Dermis blood vessel endothelial cell (primary cell): ENCODE results near the gene FOXP2. TPM values are rescaled to one million over a fixed set of nuclear protein-coding genes. Genes with fewer than 3 reads are reported as not detected.

Source experiments
- DNase-seq: peaks from one replicate; pipeline ENCODE4 v3.0.0; 2010
- total RNA-seq: library from RNA; depleted of rRNA; stranded (reverse); fragments of >200 nt; gene quantifications from 2 replicates; pipeline ENCODE4 v1.2.3, GENCODE V29; 2014

Gene FOXP2
- total RNA-seq, 1 donor from 2014 or later, result 3.7 TPM

DNA sequence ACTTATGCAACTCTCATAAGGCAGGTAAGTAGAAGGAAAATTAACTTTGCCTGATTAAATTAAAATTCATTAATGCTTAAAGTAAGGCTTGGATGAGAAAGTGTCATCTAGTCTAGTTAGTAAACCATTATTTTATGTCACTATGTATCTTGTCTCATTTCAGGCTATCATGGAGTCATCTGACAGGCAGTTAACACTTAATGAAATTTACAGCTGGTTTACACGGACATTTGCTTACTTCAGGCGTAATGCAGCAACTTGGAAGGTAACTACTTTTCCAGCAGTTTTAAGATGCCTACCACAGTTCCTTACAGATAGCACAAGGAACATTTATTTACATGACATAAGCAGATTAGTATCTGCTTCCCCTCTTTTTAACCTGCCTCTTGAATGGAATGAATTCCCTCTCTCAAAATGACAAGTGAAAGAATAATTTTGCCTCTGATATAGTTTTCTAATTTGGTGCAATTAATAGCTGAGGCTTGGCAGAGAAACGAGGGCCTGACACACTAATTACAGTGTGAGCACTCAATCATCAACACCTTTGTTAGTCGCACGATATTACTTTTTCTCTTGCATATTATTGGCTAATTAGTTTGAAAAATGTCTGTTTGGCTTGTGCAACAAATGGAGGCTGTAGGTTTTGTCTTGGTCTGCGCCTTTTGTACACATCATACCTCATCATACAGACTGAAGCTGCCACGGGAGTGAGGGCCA lies 245.0 kb downstream of the FOXP2 start:
- no peak for DNase-seq

- DNase-seq, result no peak
Measured at GRCh38 chr7:114660126-114660486, 245.5 kb downstream of the FOXP2 start.

- no peak for DNase-seq
Measured at GRCh38 chr7:114660753-114661152, 246.1 kb downstream of the FOXP2 start.

- DNase-seq, result no peak
Measured at GRCh38 chr7:114662002-114662677, 247.5 kb downstream of the FOXP2 start.

- DNase-seq, result peak; percentile 55
Measured at GRCh38 chr7:114663502-114663901, 248.9 kb downstream of the FOXP2 start.

- no peak for DNase-seq
Measured at GRCh38 chr7:114670676-114671075, 256.1 kb downstream of the FOXP2 start.

DNA sequence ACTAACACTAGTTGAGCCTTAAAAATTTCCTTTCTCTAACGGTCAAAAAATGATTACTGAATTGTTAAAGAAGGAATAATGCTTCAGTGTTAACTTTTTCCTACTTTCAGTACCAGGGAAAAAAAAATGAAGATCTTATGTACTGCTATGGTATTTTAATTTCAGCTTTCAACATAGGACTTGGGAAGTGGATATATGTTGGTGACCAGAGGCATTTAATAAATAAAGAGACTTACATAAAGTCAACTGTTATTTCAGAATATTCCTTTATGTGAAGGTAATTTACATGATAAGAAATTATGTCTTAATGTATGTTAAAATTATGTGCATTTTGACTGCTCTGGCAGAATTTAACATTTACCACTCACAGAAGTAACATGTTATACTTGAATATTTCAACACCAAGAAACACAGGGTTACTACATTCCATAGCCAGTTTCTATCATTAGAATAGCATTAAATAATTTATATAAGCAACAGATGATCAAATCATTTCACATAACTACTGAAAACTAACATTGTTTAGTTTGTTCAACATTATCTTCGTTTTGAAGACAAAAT lies 257.0 kb downstream of the FOXP2 start:
- no peak for DNase-seq

DNA sequence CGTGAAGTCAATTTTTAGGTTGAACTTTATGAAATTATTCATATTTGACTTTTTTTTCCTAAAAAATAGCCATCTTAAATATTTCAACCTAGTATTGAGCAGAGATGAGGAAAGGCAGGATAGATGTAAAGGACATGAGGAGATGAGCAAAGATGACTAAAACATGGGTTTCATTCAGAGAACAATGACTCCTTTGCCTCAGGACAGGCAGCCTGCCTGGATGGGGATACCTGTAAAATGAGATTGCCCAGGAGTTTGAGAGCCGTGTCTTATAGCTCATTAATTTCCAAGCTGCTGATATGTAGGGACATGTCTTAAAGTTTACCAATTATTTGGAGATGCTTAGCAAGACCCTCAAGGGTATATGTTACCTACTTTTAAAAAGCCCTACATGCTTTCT lies 263.5 kb downstream of the FOXP2 start:
- DNase-seq, result no peak

- no peak for DNase-seq
Measured at GRCh38 chr7:114687238-114687637, 272.6 kb downstream of the FOXP2 start.

DNA sequence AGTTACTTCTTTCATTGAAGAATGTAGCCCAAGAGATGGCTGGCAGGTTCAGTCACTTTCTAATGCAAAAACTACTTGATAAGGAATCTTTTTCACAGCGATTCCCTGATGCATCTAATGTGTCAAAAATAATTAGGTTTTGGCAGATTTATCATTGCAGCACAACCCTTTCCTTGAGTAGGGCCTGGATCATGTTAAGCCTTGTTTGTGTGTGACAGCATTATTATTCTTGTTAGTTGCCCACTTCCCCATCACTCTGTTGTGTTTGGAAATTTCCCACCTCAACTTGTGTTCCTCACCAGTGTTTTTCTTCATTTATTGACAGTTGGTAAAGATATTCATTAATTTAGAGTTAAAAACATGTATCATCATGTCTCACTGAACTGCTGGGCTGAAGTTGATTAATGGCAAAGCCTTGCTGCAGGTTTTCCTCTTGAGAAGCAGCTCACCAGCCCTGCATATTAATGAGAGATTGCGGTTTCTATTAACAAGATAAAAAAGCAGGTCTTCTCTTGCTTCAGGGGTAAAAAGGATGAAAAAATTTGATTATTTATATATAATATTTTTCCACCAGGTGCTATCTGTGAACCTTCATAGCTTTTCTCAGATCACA lies 273.9 kb downstream of the FOXP2 start:
- DNase-seq, result no peak

DNA sequence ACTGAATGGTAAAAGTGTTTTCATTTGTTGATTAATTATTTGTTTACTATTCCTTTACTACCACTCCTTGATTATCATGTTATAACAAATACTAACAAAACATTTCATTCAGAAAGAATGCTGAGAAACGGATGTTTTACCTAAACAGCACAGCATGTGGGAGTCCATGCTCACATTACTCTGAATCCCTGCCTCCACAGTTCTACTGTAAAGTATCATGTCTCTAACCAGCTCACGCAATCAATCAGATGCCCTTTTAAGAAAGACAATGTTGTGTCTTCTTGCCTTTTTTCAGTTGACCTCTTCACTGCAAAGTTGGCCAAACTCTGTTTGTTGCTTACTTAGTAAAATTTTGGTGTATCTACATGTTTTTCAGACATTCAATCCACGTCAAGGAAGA lies 274.8 kb downstream of the FOXP2 start:
- no peak for DNase-seq

DNA sequence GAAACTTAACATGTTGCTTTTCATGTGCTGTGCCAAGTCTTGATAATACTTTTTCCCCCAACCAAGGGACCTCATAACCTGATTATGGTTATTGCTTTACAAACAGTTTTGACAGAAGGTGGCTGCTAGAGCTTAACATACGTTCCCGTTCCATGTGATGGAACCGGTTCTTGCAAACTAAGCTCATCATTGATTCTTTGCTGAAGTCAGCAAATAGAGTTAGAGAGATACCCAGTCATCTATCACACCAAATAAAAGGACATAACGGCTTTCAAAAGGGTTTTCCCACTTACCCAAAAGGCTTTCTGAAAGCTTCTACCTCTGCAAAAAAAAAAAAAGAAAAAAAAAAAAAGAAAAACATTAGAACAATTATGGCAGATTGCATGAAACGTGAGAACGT lies 277.0 kb downstream of the FOXP2 start:
- no peak for DNase-seq

DNA sequence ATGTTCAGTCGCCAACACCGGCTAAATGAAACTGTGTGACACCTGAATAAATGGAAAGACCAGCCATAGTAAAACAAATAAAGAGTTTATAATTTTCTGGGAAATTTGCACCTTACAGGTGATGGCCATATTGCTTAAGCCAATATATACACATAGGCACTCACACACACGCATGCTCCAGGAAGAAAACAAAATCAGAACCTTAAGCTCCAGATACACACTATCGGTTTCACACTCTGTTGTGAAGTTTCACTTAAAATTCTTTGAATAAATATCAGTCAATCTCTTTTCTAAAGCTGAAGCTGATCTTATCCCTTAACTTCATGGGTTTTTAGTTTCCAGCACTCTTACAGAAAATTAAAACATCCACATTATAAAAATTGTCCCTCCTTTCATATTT lies 280.6 kb downstream of the FOXP2 start:
- no peak for DNase-seq

GRCh38 chr7:114700247-114700928 lies 285.8 kb downstream of the FOXP2 start:
- DNase-seq, result no peak

- peak; percentile 47 for DNase-seq
Measured at GRCh38 chr7:114703677-114704076, 289.1 kb downstream of the FOXP2 start.

DNA sequence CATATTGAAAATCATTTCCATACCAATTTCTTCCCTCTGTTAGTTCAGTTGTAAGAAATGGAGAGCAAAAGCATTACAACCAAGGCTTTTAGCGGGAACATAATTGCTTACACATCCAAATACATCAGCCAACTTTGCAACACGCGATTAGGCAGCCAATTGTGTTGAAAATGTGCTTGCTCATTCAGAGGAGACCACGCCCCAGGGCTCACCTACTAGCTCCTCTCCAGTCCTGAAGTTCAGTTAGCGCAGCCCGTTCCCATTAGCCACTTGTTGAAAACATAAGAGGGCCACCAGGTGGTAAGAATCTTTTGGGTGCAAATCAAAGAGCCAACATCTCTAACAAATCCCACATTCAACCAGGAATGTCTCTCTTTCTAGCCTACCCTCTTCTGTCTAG lies 294.0 kb downstream of the FOXP2 start:
- DNase-seq, result no peak

DNA sequence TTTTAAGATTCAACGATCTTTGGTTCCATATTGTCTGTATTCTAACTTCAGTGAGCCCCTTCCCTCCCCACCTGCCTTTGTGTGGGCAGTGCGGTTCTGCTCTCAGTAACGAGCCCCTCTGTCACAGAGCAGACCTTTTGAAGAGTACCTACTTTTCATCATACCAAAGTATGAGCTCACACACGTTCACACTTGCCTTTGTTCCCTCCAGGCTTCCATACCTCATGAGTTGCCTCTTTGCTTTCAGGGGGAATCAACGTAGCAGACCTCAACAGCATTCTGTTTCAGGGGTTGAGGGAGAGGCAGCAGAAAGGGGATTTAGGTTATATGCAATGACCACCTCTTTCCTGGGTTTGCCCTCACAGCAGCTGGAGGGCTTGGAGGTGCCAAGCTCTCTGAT lies 295.9 kb downstream of the FOXP2 start:
- no peak for DNase-seq

- DNase-seq, result peak; percentile 15
Measured at GRCh38 chr7:114711241-114711640, 296.6 kb downstream of the FOXP2 start.

DNA sequence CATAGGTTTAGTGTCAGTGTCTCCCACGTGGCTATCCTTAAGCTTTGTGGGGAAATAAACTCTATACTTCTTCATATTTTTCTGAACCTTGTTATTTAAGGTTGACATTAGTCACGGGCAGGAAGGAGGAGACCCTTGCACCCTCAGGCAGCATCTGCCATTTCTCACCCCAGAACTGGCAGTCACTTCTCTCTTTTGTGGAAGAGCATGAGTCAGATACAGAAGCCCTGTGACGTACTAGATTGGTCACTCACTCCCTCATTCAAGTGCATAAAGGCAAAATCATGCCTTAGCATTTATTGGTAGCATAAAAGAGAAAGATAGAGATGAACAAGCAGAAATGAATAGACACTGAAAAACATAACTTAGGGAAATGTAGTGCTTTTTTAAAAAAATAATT lies 301.3 kb downstream of the FOXP2 start:
- no peak for DNase-seq

DNA sequence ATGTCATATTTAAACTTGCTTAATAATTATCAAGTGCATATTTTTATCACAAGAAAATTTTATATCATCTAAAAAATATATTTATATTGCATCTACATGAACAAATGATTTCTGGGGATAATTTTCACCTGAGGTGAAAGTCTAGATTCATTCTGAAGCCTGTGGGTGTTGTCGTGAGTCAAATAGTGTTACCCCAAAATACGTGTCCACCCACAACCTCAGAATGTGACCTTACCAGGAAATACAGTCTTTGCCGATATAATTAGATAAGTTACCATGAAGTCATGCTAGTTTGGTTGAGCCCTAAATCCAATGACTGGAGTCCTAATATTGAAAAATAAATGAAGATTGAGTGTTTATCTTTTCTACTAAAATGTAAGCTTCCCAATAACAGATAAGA lies 304.2 kb downstream of the FOXP2 start:
- no peak for DNase-seq

DNA sequence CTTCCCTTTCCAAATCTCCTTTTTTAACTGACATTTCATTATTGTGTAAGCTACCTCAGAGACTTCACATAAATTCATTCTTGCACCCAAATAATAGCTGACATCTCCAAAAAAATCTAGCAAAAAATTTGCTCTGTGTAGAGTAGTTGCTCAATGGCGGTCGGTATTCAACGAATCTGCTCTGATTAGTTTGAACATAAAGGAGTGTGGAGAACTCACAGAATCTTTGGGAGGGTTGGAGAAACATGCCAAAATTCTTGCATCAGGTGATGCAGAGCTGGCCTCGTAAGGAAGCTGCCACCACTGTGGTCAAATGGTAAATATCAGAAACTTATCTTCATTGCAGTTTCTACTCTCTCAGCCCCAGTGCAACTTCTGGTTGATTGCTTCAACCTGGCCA lies 306.1 kb downstream of the FOXP2 start:
- DNase-seq, result no peak

GRCh38 chr7:114722562-114722961 lies 307.9 kb downstream of the FOXP2 start:
- DNase-seq, result no peak

DNA sequence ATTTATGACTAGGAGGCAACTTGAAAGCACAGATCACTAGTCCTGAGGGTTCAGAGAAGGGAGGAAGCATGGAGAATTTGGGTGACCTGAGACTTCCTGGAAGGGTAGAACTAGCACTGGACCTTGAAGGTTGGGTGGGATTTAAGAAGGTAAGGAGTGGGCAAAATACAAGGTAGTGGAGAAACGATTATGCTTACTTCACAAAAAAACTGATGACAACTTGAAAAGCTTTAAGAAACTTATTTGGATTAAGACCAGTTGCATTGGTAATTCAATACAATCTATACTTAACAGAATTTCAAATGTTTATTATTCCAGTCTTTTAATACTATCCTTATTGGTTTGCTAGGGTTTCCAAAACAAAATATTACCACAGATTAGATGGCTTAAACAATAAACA lies 308.7 kb downstream of the FOXP2 start:
- DNase-seq, result no peak
